HG03139 (cell line): Measurements from ENCODE around the gene MT1A.
"Not testable (repeated sequence)": the region's sequence is repeated elsewhere in the genome, so short reads cannot be mapped to it uniquely, and the experiment has no call there.

ENCODE experiments used
- ATAC-seq: cut with Tn5 transposase; IDR thresholded peaks from one replicate; pipeline ENCODE4 v1.9.1; 2021; ENCODE audit not compliant: unreplicated experiment

Gene MT1A

GRCh38 chr16:56610017-56610608 is 28.4 kb upstream of the MT1A start:
- no peak for ATAC-seq

- ATAC-seq, result no peak
Observed at GRCh38 chr16:56610609-56611111, 27.8 kb upstream of the MT1A start.

GRCh38 chr16:56611281-56611833 is 27.1 kb upstream of the MT1A start:
- ATAC-seq, result no peak

GRCh38 chr16:56613706-56614105 is 24.8 kb upstream of the MT1A start:
- no peak for ATAC-seq

- no peak for ATAC-seq
Observed at GRCh38 chr16:56614549-56614991, 23.9 kb upstream of the MT1A start.

GRCh38 chr16:56615353-56615752 is 23.1 kb upstream of the MT1A start:
- no peak for ATAC-seq

GRCh38 chr16:56616608-56617211 is 21.8 kb upstream of the MT1A start:
- no peak for ATAC-seq

- ATAC-seq, result no peak
Observed at GRCh38 chr16:56617212-56618085, 21.0 kb upstream of the MT1A start.

- no peak for ATAC-seq
Observed at GRCh38 chr16:56618138-56618537, 20.3 kb upstream of the MT1A start.

- no peak for ATAC-seq
Observed at GRCh38 chr16:56620339-56620897, 18.0 kb upstream of the MT1A start.

- ATAC-seq, result not testable (repeated sequence)
Observed at GRCh38 chr16:56621665-56622445, 16.6 kb upstream of the MT1A start.

- not testable (repeated sequence) for ATAC-seq
Observed at GRCh38 chr16:56623184-56623583, 15.3 kb upstream of the MT1A start.

- ATAC-seq, result no peak
Observed at GRCh38 chr16:56623637-56624036, 14.8 kb upstream of the MT1A start.

- no peak for ATAC-seq
Observed at GRCh38 chr16:56625140-56625942, 13.1 kb upstream of the MT1A start, which contains the start of gene MT1E. Gene MT1E (plus strand): TSS chr16:56625781. CDS start chr16:56625852, 71 bp downstream.

GRCh38 chr16:56625943-56626654 is 12.4 kb upstream of the MT1A start:
- no peak for ATAC-seq

- ATAC-seq, result no peak
Observed at GRCh38 chr16:56626685-56627084, 11.8 kb upstream of the MT1A start.

- no peak for ATAC-seq
Observed at GRCh38 chr16:56628486-56629350, 9.7 kb upstream of the MT1A start.

- no peak for ATAC-seq
Observed at GRCh38 chr16:56629531-56629930, 8.9 kb upstream of the MT1A start.
